HG03045 (cell line): Measurements from ENCODE around the gene UTP18.
"Not testable (repeated sequence)": the region's sequence is repeated elsewhere in the genome, so short reads cannot be mapped to it uniquely, and the experiment has no call there.

Experiments used
- ATAC-seq: cut with Tn5 transposase; IDR thresholded peaks from one replicate; pipeline ENCODE4 v1.9.1; 2021; ENCODE audit warnings: mild to moderate bottlenecking, moderate library complexity; ENCODE audit not compliant: unreplicated experiment

UTP18 gene

GRCh38 chr17:51258756-51259563, 1.4 kb upstream of the UTP18 start:
- ATAC-seq, result no peak

- ATAC-seq, result peak; percentile 80
These were observed 646 bp upstream of the UTP18 start, which contains the start of gene MBTD1 for GRCh38 chr17:51259564-51260236. Gene MBTD1 (minus strand): TSS chr17:51260049. CDS start chr17:51225161, 34,888 bp downstream.

DNA sequence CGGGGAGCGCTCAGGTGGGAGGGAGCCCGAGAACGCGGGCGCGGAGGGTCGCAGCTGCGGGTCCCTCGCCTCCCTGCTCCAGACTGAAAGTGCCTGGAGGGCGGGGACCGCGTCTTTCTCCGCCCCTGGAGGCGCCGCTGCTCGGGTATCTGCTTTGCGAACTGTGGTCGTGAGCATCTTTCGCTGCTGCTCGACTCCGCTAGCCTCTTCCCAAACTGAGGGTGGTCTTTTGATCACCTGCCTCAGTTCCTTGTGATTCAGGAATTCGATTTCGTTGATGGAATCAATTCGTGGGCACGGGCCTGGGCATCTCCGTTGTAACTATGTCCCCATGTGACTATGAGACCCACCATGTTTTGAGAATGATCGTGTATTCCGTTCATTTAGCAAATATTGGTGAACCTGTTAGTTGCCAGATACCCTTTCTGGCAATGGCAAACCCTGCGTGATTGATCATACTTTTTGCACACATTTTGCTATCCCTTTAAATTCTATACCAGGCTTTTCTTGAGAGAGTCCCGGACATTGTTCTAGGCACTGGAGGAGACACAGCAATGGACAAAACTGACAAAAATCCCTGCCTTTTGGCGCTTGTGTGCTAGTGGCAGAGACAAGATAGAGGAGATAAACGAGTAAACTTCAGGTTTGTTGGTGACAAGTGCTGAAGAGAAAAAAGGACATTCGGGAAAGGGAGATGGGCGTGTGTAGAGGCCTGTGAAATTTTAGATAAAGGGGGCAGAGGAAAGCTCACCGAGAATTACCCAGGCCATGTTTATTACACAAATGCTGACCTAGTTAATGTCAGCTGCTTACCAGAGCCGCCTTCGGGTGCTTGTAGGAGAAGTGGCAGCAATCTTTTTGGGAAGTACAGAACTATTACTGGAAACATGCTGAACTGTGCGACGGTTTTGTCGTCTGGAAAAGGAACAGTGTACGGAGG, 948 bp downstream of the UTP18 start:
- ATAC-seq, result no peak

- no peak for ATAC-seq
These were observed 2.7 kb downstream of the UTP18 start for GRCh38 chr17:51263006-51263405.

- ATAC-seq, result not testable (repeated sequence)
These were observed 4.1 kb downstream of the UTP18 start for GRCh38 chr17:51264466-51264865.

- no peak for ATAC-seq
These were observed 9.6 kb downstream of the UTP18 start for GRCh38 chr17:51269991-51270390.

GRCh38 chr17:51270636-51271035, 10.3 kb downstream of the UTP18 start:
- ATAC-seq, result no peak

DNA sequence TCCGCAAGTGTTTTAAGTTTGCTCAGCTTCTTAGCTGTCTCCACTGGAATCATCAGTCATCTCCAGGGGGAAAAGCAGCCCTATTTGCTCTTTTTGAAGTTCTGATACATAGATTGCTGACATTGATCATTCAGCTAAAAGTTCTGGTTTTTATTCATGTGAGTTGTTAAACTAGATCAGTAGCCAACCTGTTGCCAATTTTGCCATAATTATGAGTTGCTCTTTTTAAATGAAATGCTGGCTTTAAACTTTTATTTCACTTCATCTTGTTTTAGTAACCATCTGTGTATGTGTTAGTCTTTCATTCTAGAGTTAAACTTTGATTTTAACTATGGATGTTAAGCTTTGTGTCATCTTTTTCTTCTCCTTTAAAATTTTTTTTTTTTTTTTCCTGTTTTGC, 12.5 kb downstream of the UTP18 start:
- no peak for ATAC-seq

DNA sequence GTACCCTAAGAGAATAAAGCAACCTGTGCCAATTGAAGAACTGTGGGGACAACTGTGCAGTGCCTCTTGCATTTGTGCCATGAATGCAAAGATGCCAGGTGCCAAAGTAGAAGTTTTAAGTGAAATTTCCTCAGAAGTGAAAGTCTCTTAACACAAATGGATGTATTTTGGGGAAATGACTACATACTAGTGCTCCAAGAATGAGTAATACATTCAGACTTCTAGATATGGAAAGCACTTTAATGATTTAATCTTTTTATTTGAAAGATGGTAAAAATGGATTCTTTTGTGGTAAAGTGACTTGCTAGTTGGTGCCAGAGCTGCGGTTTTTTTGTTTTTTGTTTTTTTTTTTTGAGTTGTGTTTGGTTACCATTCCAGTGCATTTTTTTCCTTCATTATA, 15.0 kb downstream of the UTP18 start:
- ATAC-seq, result no peak

DNA sequence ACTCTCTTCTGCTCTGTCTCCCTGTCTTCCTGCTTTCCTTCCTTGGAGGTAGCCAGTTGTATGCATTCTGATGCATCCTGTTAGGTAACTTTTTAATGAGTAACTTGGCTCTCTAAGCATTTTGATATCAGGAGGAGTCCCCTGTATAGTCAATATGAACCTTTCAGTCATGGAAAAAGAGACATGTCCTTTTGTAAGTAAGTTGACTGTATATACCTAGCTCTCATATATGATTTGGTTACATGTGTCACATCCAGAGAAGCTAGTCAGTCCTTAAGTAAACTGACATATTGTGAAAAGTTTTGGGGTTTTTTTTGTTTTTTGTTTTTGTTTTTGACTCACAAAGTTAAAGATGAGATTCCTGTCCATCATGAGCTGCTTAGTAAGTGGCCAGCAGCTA, 18.8 kb downstream of the UTP18 start:
- no peak for ATAC-seq

DNA sequence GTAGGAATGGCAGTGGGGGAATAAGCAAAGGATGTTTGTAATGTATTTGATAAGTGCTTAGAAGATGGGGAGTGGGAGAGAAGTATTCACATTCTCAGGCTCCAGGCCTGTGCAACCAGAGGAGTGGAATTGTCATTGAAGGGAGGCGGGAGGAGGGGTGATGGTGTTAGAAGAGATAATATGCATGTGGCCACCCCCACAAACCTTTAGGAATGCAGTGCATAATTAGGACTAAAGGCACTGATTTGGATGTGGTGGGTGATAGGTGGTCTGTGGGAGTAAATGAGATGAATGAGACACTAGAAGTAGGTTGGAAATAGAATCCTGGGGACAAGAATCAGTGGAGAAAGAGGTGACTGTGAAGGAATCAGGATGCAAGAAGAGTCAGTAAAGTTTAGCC, 27.1 kb downstream of the UTP18 start:
- no peak for ATAC-seq

GRCh38 chr17:51289696-51290111, 29.4 kb downstream of the UTP18 start:
- ATAC-seq, result no peak

DNA sequence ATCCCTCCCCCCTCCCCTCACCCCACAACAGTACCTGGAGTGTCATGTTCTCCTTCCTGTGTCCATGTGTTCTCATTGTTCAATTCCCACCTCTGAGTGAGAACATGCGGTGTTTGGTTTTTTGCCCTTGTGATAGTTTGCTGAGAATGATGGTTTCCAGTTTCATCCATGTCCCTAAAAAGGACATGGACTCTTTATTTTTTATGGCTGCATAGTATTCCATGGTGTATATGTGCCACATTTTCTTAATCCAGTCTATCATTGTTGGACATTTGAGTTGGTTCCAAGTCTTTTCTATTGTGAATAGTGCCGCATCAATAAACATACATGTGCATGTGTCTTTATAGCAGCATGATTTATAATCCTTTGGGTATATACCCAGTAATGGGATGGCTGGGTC, 34.0 kb downstream of the UTP18 start:
- ATAC-seq, result not testable (repeated sequence)

DNA sequence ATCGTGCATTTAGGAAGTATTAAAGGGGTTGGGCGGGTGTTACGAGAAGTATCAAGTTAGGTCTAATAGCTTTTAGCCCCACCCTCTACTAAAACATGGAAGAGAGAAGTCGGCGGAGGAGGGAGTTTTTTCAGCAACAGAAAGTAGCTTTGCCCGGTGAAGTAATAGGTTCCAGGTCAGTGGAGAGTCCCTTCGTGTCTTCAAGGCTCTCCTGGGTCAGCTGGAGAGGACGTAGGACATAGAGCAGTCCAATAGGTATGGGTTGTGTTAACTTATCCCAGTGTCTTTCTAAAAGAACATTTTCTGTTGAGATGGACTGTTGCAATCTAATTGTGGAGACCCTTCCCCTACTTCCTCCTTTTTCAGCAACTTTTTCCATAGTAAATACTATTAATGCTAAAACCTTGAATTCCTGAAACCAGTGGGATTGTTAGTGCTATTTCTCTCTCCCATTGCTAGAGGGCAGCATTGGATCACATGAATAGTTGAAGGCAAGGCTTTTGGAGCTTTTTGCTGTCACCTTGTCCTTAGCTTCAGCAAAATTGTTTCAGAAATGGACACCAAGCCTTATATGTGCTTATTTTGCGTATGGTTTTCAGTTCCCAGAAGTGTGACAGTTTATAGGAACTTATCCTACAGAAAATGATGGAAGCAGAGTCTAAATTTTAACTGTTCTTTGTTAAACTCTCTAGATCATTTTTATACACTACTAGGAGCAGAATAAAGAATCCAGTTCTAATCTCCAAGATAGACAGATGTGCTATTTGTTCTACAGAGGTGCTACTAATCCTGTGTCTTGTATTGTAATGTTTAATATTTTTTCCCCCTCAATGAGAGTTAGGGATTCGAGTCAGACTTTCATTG, 38.4 kb downstream of the UTP18 start:
- ATAC-seq, result no peak

GRCh38 chr17:51299859-51300258, 39.5 kb downstream of the UTP18 start:
- ATAC-seq, result no peak

- ATAC-seq, result no peak
These were observed 44.8 kb downstream of the UTP18 start for GRCh38 chr17:51305182-51305581.

DNA sequence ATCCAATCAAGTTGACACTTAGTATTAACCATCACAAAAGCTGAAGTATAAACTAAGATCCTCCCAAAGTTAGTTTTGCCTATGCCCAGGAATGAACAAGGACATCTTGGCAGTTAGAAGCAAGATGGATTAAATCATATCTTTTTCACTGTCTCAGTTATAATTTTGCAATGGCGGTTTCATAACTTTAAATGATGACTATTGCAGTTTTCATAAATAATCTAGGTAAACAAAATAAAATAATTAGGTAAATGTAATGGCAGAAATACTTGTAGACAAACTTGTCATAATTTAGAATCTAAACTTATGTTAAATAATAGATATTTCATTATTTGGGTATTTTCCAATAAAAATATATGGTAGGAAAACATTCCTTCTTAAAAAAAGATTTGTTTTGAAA, 51.7 kb downstream of the UTP18 start:
- not testable (repeated sequence) for ATAC-seq

- no peak for ATAC-seq
These were observed 58.8 kb downstream of the UTP18 start for GRCh38 chr17:51319186-51319585.

DNA sequence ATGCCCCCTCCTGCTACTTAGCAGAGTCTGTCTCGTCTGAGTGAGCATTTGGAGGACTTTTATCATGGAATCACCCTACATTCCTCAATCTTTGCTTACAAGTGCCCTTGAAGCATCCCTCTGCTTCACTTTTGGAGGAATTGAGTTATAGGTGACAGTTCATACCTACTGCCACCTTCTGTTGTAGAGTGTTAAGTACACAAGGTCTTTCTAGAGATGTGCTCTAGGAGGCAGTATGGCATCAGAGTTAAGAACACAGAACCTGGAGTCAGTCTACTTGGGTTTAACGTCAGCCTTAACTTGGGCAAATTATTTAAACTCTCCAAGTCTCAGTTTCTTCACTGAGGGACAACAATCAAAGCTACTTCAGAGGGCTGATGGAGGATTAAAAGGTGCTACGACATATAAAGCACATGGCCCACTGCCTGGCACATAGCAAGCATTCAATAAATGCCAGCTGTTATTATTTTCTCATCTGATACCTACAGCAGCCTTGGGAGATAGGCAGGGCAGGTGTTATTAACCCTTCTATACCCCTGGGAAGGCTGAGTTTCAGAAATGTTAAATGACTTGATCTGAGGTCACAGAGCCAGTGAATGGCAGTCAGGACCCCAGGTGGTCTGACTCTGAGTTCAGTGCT, 62.2 kb downstream of the UTP18 start:
- no peak for ATAC-seq

DNA sequence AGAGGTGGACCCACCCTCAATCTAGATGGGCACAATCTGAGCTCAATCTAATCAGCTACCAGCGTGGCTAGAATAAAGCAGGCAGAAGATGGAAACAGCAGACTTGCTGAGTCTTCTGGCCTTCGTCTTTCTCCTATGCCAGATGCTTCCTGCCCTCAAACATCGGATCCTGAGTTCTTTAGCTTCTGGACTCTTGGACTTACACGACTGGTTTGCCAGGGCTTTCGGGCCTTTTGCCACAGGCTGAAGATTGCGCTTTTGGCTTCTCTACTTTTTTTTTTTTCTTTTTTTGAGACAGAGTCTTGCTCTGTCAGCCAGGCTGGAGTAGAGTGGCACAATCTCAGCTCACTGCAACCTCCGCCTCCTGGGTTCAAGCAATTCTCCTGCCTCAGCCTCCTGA, 65.1 kb downstream of the UTP18 start:
- no peak for ATAC-seq
